Glomerular endothelial cell (primary cell): ENCODE measurements around the gene ZBTB18. TPM values are rescaled to one million over a fixed set of nuclear protein-coding genes. Genes with fewer than 3 reads are reported as not detected.

ENCODE experiments used
- DNase-seq: peaks from one replicate; pipeline ENCODE4 v3.0.0-alpha.2; 2011; ENCODE audit warnings: low read depth, low spot score; ENCODE audit errors: extremely low read depth
- total RNA-seq: library from RNA; depleted of rRNA; stranded (reverse); fragments of >200 nt; gene quantifications from 2 replicates; pipeline ENCODE4 v1.2.3, GENCODE V29; 2015

The ZBTB18 gene
- total RNA-seq, 1 donor from 2014 or later = 25.0 TPM

DNA sequence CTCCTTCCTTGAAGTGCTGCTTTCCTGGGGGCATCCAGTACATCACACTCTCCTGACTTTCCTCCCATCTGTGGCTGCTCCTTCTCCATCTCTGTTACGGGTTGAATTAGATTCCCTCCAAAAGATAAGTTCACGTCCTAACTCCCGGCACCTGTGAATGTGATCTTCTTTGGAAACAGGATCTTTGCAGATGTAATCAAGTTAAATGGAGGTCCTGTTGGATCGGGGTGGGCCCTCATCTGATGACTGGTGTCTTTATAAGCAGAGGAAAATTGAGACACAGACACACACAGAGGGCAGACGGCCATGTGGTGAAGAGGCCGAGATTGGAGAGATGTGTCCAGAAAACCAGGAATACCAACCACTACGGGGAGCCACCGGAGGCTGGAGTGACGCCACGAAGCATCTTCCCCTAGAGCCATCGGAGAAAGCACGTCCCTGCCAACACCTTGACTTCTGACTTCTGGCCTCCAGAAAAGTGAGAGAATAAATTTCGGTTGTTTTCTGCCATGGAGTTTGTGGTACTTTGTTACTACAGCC, 36.0 kb downstream of the ZBTB18 start:
- DNase-seq = no peak

DNA sequence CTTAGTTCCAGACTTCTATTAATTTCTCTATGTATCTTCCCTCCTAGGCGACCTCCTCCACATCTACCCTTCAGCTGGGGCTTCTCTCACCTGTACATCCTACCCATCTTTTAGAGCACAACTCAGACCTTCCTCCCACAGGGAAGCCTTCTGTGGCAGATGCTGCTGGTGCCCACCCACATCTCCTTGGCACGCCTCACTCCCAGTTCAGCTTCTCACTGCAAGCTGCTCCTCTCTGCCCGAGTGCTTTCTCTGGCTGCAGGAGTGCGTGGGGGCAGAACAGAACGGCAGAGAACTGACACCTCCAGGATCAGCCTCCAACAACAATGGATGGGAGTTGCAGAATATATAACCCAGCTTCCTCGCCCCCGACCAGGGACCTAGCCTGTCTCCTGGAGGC, 36.5 kb downstream of the ZBTB18 start:
- DNase-seq = no peak

DNA sequence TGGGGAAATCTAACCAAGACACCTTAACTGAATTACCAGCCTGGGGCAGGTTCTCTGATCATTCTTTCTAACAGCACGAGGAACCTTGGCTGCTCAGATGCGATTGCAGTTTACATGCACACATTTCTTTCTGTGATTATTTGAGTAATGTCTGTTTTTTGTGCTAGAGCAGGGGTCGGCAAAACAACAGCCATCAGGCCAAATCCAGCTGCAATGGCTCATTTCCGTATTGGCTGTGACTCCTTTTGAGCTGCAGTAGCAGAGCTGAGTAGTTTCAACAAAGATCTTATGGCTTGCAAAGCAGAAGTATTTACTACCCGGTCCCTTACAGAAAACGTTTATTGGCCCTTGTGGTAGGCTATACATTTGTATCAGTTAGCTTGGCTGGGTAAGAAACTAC, 37.1 kb downstream of the ZBTB18 start:
- DNase-seq = no peak

DNA sequence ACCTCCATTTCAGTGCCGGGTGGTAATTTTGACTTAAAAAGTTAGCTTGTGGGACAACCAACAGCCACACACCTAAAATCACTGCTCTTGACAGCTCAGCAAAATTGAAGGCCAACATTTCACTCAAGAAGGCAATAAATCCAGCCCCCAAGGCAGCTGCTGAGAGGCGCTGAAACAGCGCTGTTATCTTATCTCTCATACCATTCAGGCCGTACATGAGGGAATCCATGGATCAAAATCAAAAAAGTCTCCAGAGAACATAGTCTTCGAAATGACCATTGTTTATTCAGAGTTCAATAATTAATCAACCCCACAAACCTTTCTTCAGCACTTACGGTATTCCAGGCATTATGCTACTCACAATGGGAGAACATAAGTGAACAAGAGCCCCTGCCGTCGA, 38.5 kb downstream of the ZBTB18 start:
- no peak for DNase-seq

DNA sequence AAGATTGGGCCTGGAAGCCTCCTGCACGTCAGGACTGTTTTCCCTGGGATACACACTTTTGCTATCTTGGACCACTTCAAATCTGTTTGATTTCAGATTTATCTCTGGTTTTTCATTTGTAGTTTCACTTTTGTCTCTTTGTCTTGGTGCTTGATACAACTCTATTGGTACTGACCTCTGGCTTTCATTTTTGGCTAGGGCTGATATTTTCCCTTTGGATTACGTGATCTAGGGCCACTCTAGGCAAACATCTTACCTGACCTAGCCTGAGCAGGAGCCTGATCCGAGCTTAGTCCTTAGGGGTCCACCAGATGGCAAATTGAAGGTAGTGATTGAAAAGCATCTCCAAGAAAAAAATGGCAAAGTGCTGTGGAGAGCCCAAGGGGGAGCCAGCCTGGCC, 39.6 kb downstream of the ZBTB18 start:
- no peak for DNase-seq

DNA sequence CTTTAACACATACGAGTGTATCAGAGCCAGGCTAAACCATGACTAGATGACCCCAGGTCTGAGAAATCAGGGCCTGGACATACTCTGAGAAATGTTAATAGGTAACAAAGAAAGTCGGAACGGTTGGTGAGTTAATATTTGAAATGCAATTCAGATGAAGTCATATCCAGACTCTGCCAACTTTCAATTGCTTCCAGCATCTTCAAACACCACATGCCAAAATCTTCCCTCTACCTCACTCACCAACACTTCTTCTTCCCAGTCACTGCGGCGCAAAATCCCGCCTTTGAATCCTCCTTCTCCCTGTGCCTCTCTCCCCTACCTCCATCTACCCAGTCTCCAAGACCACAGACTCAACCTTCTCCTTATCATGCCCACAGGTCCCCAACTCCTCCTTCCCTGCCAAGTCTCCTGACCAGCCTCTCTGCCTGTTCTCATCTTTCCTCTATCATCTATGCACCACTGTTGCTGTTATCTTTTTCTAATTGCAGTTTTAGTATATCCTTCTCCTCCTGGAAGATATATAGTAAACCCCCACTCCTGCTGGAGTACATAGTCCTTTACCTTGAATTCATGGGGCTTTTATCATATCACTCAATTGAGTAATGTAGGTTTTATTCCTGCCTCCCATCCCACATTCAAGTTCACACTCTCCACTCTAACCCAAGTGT, 41.3 kb downstream of the ZBTB18 start:
- no peak for DNase-seq

DNA sequence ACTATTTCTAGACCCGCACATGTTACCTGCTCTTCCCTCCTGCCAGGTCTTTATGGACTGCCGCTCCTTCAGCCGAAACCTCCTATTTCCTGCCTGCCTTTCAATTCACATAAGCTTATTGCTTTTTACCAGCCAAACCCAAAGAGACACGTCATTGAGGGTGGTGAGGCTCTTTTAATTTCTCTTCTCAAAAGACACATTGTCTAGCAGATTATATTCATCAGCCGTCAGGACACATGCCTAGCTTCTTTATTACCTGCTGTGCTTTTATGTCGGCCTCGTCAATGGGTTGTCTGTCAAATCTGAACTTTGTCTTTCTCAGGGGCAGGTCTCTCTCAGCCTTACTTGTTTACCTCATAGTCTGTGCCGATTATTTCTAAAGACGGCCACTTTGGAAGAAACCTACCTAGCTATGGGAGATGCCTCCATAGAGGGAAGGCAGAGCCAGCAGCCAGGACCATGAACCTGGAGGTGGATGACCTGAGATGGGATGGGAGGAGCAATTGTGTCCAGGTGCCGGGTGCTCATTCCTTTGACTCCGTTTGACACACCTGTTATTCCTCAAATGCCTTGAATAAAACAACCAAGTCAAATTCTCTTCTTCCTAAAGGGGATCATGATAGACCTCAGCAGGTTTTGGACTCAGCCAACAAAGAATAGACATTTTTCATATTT, 42.0 kb downstream of the ZBTB18 start:
- DNase-seq = no peak

DNA sequence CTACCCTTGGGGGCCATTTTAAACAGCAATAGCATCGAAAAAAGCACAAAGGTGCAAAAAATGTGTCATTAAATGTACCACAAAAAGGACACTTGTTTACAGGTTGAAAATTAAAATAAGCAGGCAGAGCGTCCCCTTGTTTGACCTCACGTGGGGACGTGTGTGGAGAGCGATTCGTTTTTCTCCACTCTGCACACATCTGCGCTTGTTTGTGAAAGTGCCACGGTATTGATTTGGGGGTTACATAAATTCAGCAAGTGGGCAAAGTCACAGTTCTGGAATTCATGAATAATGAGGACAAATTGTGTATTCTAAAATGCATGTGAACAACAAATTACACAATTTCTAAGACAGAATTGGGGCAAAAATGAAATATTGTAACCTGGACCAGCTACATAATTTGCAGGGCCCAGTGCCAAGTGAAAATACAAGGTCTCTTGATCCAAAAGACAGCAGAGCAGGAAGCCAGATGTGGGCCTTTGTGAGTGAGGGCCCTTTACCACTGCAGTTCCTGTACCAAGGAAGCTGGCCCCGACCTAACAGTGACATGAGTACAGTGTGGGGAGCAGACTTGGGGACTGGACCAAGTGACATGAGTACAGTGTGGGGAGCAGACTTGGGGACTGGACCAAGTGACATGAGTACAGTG, 43.9 kb downstream of the ZBTB18 start:
- no peak for DNase-seq

DNA sequence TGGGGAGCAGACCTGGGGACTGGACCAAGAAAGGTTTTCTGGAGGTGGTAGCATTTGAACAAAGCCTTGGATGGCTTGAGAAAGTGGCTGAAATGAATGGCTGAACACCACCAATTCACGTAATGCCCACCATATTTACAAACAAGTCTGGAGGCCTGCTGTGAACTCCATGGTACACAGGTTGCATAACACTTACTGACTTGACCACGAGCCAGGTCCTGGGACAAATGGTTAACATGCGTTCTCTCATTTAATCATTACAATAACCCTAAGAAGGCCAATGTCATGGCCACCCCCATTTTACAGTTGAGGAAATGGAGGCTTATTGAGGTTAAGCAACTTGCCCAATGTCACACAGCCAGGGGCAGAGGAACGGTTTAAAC, 44.4 kb downstream of the ZBTB18 start:
- no peak for DNase-seq

DNA sequence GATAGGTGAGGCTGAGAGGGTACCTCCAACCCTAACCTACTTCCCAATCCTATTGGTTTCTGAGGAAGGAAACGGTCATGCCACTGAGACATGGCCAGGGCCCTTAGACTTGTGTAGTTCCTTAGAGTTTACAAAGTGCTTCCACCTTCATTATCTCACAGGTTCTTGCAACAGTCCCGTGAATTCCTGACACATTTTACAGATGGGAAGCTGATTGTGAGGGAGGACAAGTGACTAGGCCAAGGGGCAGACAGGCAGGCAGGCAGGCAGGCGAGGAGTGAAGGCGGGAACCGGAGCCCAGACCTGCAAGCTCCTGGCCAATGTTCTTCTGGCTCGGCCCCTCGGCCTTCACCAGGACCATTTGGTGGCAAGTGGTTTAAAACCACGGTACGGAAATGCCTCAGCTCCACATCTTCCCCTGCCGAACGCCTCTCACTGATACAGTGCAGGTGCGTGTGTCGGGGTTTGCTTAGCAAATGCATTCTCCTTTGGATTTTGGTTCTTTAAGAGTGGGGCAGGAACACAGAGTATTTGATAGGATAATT, 45.1 kb downstream of the ZBTB18 start:
- no peak for DNase-seq

DNA sequence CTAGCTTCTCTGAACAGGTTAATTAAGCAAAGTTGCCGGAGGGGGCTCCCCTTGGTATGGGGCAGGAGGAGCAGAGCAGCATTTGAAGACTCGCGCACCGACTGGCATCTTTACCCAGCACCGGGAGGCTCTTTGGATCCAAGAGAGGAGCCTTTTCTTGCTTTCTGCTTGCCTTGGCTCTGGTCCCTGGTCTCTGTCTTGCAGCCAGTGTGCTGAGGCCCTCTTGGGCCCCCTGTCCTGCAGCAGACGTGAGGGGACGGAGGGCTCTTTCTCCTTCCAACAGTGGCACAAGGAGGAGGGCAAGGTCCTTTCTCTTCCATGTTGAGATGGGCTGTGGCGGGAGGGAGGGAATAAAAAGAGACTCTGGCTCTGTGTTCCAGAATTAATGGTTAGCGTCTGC, 45.6 kb downstream of the ZBTB18 start:
- no peak for DNase-seq

DNA sequence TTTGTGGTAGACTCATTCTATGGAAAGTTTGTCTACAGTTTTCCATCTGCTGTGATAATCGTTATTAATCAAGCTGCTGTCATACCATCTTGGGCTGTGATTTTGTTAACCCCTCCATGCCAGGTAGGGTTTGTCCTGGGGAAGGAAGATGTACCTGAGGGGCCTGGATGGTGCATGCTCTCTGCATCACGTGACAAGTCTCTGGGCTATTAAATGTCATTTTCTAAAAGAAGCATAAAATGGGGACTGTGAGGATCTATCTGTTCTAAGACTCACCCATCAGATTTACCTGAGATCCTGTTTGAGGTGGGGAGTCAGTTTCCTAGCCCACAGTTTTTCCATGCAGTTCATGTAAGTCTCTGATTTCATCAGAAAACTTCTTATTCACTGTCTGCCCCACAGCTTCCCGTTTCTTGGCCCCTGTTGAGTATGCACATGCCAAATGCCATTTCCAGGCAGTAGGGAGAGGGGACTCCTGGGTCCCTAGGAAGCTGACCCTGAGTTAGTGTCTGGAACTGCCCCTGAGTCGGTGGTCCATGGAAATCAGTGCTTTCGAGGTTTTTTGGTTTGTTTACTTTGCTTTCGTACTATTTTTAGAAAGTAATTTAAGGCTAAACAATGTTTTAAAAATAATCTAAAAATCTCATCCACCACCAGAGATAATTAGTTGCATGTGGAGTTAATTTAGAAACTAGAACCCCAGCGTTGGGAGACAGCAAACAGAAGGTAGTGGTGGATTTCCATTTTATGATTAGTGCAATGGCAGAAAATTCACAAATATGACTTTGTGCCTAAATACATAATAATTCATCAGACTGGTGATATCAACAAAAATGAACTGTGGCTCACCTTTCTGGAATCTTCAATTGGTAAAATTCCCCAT, 46.7 kb downstream of the ZBTB18 start:
- no peak for DNase-seq

DNA sequence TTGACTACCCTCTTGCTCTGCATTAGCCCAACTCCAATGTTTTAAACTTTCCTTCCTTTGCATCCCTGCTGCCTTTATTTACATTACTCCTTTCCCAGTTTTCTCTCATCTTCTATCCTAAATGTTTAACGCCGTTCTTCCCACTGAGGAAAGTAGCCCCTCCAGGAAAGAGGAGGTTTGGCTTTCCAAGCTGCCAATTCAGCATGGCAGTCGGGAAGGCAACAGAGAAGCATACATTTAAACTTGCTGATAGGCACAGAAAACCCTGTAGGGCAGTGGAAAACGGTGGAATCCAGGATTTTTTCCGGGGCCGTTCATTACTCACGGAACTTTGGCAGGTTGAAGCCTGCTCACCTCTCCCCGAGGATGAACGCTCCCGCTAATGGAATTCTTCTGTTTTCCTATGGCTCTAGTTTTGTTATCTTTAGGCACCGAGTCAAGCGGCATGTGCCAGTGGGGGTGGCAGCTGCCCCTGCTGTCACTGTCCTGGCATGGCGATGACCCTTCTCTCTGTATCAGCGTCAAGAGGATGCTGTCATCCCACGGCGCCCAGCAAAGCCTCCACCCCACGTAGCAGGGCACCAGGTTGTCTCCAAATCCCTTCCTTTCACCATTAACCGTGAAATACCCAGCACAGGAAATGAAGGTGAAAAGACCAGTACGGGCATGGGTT, 48.3 kb downstream of the ZBTB18 start:
- no peak for DNase-seq

DNA sequence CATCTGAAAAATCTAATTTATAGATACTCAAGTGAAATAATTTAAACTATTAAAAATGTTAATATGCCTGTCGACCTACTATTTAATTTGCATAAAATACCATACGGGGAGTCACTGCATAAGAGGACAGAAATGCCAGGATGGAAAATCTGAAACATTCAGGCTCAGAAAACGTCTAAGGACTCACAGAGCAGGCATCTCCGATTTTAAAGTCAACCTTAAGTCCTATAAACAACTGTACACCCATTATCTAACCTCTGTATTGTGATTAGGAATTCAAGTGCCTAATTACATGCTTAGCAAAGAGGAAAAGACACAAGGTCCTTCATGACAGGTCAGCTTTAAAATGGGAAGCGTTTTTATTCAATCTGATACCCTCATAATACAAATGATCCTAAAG, 49.2 kb downstream of the ZBTB18 start:
- DNase-seq = no peak

DNA sequence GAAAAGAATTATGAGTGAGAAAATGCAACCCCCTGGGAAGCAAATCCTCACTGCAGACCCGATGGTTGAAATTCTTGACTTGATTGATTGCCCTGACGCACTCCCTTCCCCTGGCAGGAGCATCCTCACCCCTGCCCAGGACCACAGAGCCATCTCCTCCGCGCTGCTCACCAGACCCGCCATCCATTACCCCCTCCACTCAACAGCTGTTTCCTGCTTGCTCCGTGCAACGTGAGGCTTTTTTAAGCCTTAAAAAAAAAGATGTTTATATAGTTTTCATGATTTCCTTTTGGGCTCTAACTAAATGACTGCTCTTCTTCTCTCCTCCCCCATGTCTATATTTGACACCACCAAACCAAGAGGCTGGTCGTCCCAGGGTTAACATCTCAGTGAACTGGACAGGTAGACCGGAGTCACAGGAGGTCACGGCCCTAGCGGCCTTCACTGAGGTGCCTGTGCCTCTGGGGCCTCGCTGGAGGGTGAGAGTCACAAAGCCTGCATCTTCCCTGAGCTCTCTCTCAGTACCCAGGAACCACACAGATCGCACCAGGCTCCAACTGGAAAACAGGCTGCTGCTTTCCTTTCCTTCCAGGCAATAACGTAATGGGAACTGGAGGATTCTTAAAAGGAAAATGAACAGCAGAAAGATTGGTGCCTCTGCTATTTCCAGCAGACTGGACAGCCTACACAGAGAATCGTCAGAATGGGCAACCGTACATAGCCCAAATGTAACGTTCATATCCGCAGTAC, 49.8 kb downstream of the ZBTB18 start:
- DNase-seq = no peak

DNA sequence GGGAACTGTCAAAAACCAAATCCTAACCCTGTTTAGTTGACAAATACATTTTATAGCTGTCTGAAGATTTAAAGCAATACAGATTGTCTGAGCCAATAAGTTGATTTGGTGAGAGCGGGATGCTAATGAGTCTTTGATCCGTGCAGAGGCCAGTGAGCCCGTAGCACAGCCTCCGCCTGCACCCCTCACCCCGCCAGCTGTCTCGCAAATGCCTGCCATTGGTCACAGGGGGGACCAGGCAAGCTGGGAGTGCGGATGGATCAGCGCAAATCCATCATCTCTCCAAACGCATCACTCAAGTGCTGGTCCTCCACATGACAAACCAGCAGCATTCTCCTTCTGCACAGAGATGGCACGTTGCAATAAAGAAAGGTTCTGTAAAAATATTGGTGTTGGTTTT, 51.0 kb downstream of the ZBTB18 start:
- no peak for DNase-seq

DNA sequence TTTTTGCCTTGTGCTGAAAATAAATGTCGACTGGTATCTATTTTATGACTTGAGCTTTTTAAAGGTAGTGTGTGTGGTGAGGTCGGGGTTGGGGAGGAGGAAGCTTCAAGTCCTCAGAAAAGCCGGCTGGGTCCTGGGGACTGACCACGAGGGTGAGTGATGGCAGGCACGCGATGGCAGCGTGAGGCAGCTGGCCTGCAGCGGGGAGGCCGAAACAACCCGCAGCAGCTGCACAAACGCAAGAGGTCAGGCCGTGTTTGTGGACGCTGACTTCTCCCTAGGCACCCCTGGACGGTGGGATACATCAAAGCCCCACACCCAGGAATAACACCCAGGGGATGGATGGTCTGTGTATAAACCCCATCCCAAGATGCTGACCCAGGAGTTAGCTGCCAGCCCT, 51.4 kb downstream of the ZBTB18 start:
- DNase-seq = no peak

DNA sequence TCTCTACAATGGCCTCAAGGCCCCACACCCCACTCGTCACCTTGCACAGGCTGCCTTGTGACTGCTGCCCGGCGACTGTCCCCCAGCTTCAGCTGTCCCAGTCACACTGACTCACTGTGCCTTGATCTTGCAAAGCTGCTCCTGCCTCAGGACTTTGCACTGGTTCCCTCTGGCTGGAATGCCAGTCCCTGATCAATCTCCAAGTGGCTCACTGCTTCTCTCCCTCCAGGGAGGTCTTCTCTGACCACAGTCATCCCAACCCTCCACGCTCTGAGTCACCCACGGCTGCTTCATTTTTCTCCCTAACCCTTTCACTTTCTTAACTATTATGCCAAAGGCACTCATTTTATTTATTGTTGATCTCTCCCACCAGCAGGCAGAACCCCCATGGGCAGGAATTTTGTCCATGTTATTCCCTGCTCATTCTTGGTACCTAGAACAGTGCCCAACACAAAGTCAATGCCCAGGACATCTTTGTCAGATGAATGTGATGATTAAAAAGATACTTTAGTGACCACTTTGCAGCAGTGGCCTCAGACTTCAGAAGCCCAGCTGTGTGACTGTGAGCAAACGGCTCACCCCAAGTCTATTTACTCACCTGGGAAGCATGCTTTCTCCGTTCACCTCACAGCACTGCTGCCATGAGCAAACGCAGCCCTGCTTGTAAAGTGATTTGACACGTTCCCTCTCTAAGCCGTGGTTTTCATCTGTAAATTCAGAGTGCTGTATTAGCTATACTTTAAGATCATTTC, 53.4 kb downstream of the ZBTB18 start:
- DNase-seq = no peak

DNA sequence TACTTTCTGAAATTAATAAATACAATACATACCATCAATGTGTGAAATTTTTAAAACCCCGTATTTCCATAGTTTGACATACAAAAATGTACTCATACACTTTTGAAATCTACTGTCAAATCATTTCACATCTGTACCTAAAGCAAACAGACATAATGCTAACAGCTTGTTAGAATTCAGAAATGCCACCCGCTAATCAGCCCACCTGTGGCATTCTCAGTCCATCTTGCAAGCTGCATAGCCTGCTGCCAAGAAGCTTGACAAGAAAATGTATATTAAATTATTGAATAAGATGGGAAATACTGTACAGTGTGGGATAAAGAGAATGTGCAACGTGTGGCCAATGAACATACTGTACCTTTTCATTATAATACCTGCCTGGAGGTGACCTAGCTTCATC, 55.1 kb downstream of the ZBTB18 start:
- DNase-seq = no peak
